Retinal pigment epithelial cell (primary cell): ENCODE results near the gene ME3.

Source experiments
- DNase-seq: peaks from one replicate; pipeline ENCODE4 v3.0.0-alpha.2; 2010; ENCODE audit warnings: low read depth
- H3K4me3 ChIP-seq: 2 replicates; pipeline ENCODE4 v1.5.1; 2011; ENCODE audit warnings: mild to moderate bottlenecking, low read length, control low read depth, moderate library complexity
- CTCF ChIP-seq: conservative IDR thresholded peaks from 2 replicates; pipeline ENCODE4 v1.5.1; 2011; ENCODE audit warnings: low read depth, low read length, control low read depth, inconsistent platforms

ME3 gene

DNA sequence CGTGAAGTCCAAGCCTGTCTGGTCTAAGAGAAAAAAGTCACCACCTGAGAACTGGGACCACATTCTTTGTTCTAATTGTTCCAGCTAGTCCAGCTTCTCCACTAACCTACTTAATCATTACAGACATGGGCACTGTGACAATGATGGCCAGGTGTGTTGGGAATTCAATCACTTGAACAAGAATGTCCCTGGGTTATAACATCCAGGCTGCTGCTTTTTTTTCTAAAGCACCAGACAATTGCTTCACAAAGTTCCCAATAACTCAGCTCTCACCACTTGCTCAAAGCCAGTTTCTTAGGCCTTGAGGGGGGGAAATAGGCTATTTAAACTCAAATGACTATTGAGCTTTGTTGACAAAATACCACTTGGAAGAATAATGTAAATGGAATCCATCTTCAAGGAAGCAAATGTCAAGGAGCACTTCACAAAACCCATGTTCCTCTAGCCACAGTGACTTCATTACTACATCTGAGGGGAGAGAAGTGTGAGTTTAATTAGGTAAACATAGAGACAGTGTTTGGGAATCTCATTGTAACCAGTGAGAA, 80.3 kb downstream of the ME3 start:
- DNase-seq: no peak
- H3K4me3 ChIP-seq: no peak overlapping the region
- no peak for TF ChIP-seq CTCF

GRCh38 chr11:86591631-86592030, 80.8 kb downstream of the ME3 start:
- no peak overlapping the region for H3K4me3 ChIP-seq
- no peak for DNase-seq
- no peak for TF ChIP-seq CTCF

GRCh38 chr11:86589856-86590589, 82.4 kb downstream of the ME3 start:
- DNase-seq: no peak
- H3K4me3 ChIP-seq: no peak overlapping the region
- no peak for TF ChIP-seq CTCF

DNA sequence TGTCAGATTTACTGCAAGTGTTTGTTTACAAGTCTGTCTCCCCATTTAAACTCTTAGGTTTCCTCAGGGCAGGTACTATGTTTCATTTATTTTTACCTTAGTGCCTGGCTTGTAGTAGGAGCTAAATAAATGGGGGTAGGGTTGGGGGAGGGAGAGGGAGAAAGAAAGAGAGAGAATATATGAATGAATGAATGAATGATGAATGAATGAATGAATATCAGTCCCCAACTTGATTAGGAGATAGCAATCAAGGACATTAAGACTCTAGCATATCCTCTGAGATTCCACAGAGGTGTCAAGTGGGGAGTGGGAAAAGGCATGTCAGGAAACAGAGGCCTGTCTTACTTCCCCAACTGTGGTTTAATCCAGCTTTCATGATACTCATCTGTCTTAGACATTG, 83.2 kb downstream of the ME3 start:
- no peak overlapping the region for H3K4me3 ChIP-seq
- no peak for TF ChIP-seq CTCF
- DNase-seq: no peak

DNA sequence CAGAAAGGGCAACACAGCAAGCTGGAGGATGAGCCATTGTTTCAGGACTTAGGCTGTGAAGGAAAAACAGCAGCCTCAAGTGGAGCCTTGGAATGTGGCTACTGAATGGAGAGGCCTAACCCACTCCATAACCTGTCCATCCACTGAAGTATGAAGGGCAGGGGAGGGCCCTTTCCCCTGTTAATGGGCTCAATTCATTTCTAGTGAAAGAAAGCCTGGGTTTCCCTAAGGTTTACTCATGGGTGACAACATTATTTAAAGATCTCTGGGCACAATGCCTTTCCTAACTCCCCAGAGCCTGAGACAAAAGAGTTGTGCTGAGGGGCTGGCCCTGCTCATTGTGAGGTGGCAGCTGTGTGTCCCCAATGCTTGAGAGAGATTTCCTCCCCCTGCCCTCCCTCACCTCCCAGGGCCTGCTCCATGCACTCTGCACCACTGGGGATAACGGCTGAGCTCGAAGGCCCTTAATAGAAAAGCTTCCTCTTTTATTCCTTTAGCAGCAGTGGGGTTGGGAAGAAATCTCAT, 83.8 kb downstream of the ME3 start:
- no peak for TF ChIP-seq CTCF
- H3K4me3 ChIP-seq: no peak overlapping the region
- no peak for DNase-seq

DNA sequence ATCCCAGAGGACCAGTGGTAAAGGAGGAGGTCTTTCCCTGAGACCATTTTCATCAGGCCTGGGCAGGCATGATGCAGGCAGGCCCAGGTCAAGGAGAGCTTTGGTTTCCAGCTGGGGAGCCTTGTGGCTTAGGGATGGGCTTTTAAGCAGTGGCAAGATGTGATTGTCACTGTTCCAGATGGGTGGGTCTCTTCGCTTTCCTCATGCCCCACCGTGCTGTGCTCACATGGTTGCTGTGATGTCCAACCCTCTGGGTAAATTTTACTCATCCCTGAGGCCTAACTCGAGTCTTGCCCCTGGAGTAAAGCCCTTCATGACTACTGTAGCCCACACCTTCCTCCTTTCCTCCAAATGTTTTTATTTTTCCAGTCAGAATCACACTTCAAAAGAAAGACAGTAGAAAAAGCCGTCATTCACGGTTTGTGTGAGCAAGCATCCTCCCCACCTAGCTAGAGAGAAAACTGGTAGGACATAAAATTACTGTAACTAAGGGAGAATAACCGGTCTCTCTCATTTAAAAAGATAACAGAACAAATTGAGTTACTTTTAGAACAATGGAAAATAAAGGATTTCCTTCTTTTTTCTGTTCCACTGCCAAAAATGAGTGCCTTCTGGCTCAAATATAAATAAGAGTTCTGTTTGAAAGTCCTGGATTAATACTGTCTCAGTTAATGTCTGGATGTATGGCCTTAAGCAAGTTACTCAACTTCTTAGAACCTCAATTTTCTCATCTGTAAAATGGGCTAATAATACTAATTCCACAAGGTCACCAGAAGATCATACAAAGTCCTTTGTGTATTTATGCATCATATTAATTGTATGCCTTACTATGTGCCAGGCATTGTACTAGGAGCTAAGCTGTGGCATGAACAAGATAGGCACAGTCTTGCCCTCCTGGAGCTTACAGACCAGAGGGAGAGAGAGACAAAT, 84.9 kb downstream of the ME3 start:
- TF ChIP-seq CTCF: no peak
- H3K4me3 ChIP-seq: no peak overlapping the region
- no peak for DNase-seq
